Measurements from ENCODE around the gene ZNF582.
A peak's percentile ranks its signal among the peaks of the same experiment; 100 is the strongest.
"Not testable (repeated sequence)": the region's sequence is repeated elsewhere in the genome, so short reads cannot be mapped to it uniquely, and the experiment has no call there.

The ZNF582 gene

DNA sequence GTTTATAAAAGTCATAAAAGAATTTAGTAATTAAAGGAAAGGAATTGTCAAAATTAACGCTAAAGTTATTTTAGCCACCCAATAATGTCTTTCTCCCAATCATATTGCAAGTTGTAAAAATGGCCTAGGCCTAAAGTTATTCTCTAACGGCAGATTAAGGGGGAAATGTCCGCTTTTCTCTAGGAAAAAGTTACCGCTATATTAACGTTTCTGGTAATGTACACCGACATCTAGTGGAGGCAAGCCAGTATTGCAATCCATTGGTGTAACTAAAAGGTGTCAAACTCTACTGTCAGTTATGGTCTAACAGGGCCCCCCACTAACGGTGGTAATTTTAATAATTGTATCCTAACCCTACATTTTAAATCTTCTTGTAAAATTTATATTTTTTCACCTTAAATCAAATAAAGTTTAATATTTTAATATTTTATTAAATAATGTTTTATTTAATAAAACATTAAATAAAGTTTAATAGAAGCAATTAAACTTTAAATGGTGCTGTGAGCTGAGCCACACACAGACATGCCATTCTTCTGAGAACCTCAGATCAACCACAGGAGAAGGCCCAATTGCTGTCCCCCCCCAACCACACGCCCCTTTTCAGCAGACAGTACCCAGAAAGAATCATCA lies 42.8 kb downstream of the ZNF582 start:
- FAIRE-seq, result peak; percentile 87

GRCh38 chr19:56348289-56348877 lies 45.0 kb downstream of the ZNF582 start:
- FAIRE-seq, result no peak

- no peak for FAIRE-seq
Measured at GRCh38 chr19:56347163-56347778, 46.1 kb downstream of the ZNF582 start.

GRCh38 chr19:56341948-56342347 lies 51.4 kb downstream of the ZNF582 start:
- peak; percentile 90 for FAIRE-seq

GRCh38 chr19:56339031-56339430 lies 54.3 kb downstream of the ZNF582 start:
- FAIRE-seq, result not testable (repeated sequence)

- FAIRE-seq, result not testable (repeated sequence)
Measured at GRCh38 chr19:56337077-56337476, 56.3 kb downstream of the ZNF582 start.

- not testable (repeated sequence) for FAIRE-seq
Measured at GRCh38 chr19:56335371-56335770, 58.0 kb downstream of the ZNF582 start.

DNA sequence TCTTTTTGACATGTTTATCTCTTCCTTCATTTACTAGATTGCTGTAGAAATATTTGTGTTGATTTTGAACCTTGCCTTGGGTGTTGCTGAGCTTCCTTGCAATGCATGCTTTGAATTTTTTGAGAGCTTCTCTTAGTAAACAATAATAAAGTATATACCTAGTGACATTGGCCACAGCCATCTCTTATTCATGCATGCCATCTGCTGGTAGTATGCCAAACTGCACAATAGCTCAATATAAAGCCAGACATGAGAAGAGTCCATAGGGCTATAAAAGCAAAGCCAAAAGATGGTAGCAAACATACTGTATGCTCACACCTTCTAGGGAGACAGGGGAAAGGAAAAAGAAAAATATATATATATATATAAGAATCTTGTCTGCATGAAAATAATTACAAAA lies 59.8 kb downstream of the ZNF582 start:
- FAIRE-seq, result peak; percentile 49
